Superior temporal gyrus (tissue), 1 donor: ENCODE results near the gene FALEC.

Experiments used
- DNase-seq: peaks from one replicate; pipeline ENCODE4 v3.0.0-alpha.2; 2016; ENCODE audit errors: extremely low spot score

Gene FALEC

GRCh38 chr1:150511985-150512660, 3.4 kb upstream of the FALEC start:
- DNase-seq = no peak

- DNase-seq = no peak
Measured at GRCh38 chr1:150512846-150513245, 2.7 kb upstream of the FALEC start.

DNA sequence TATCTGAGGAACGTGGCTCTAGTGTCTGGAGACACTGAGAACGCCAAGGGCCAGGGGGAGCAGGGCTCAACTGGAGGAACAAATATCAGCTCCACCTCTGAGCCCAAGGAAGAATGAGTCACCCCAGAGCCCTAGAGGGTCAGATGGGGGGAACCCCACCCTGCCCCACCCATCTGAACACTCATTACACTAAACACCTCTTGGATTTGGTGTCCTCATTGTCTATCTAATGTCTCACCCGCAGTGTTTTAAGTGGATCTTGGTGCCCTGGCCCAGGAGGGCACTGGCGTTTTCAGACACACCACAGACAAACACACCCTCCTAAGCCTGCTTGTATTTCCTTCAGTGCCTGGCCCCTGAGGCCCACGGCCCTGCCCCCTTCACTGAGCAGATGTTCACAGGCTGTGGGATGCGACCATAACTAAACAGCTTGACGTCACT, 2.2 kb upstream of the FALEC start:
- DNase-seq = no peak

DNA sequence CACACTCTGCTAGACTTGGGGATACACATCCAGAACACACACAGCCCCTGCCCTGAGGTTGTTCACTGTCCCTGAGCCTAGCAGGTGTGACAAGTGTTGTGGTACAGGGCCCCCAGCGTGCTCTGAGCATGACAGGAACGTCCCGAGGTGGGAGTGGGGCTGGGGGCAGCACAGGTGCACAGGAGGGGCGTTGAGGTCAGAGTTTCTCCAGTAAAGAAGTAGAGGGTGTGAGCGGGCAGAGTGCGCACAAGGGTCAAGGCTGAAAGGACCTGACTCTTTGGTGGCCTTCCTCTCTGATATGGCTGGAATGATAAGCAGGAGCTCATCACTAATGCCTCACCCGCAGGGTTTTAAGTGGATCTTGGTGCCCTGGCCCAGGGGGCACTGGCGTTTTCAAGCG, 1.3 kb upstream of the FALEC start:
- DNase-seq = no peak

DNA sequence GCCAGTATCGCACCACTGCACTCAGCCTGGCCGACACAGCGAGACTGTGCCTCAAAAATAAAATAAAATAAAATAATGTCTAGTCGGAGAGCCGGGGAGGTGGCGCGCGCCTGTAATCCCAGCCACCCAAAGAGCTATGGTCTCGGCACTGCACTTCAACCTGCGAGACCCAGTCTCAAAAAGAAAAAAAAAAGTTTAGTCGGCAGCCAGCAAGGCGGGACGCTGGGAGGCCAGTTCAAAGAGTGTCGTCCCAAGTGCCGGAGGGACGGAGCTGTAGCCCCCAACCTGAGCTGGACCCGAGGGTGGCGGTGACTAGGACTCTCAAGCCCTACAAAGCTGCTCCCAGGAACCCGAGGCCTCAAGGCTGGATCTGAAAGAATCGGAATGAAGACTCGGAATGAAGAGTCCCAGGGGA, 632 bp upstream of the FALEC start:
- no peak for DNase-seq

GRCh38 chr1:150516050-150516591, 569 bp downstream of the FALEC start:
- DNase-seq = peak; percentile 49

DNA sequence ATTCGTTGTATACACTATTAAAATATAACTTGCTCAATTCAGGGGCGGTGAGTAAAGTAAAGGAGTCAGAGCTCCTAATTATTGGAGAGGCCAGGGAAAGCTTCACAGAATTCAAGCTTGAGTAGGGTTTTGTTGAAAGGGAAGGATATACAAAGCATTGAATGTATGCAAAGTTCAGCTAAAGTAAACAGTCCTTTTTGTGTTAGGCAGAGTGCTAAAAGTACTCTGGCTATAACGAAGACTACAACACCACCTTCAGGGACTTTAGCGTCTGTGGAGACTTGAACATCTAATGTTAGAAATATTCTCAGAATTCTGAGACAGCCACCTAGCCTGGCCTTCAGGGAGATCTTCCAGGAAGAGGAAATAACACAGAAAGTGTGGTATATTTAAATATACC, 1.1 kb downstream of the FALEC start:
- DNase-seq = peak; percentile 33

GRCh38 chr1:150521196-150521968, 5.8 kb downstream of the FALEC start:
- no peak for DNase-seq

- DNase-seq = no peak
Measured at GRCh38 chr1:150525348-150525747, 9.8 kb downstream of the FALEC start.

DNA sequence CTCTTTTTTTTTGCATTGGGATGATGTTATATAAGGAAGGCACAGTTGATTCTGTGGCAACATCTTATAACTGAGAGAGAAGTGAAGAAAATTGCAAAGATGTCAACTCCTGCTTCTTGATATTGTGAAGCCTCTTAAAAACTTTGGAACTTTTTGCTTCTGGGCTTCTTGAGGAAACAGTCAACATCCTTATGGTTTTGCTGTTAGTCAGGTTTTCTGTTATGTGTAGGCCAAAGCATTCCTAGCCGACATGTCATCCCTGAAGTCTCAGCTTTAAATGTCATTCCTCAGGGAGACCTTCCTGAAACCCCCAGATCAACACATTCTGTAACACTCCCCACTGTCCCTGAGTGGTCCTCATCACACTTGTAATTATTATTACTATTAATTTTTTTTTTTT, 12.6 kb downstream of the FALEC start:
- DNase-seq = no peak

DNA sequence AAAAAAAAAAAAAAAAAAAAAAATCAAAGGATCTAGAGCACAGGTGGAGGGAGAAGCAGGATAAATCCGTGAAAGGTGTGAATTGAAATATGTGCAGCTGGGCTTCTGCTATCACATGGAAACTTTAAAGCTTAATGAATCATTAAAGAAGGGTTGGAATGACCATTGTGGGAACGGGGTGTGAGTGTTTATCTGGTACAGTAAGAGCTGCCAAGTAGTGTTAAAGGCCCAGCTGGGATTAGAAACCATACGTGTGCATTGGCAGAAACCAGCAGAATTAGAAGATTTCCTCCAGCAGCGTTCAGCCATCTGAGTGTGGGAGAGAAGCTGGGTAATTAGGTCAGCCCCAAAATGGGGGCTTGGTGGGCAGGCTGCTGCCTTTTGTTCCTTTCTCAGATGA, 13.5 kb downstream of the FALEC start:
- no peak for DNase-seq

GRCh38 chr1:150530491-150531159, 15.1 kb downstream of the FALEC start:
- no peak for DNase-seq

GRCh38 chr1:150532860-150533259, 17.3 kb downstream of the FALEC start:
- no peak for DNase-seq

DNA sequence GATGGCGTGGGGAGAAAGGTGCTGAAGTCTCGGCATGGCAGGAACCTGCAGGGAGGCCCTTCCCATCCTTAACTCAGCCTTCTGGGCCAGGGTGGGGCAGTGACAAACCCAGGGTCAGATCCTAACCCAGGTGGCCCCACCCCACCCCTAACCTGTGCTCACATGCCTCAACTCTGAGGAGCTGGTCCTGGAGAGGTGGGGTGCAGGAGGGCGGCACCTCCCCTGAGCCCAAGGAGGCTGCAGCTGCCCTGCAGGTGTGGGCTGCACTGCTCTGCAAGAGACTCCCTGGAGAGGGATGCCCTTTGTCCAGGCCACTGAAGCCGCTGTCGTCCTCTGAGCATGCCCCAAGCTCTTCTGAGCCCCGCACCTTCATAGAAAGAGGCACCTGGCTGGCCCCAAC, 18.4 kb downstream of the FALEC start:
- DNase-seq = no peak

- DNase-seq = no peak
Measured at GRCh38 chr1:150535511-150536287, 20.1 kb downstream of the FALEC start.

GRCh38 chr1:150536836-150537731, 21.5 kb downstream of the FALEC start:
- no peak for DNase-seq

DNA sequence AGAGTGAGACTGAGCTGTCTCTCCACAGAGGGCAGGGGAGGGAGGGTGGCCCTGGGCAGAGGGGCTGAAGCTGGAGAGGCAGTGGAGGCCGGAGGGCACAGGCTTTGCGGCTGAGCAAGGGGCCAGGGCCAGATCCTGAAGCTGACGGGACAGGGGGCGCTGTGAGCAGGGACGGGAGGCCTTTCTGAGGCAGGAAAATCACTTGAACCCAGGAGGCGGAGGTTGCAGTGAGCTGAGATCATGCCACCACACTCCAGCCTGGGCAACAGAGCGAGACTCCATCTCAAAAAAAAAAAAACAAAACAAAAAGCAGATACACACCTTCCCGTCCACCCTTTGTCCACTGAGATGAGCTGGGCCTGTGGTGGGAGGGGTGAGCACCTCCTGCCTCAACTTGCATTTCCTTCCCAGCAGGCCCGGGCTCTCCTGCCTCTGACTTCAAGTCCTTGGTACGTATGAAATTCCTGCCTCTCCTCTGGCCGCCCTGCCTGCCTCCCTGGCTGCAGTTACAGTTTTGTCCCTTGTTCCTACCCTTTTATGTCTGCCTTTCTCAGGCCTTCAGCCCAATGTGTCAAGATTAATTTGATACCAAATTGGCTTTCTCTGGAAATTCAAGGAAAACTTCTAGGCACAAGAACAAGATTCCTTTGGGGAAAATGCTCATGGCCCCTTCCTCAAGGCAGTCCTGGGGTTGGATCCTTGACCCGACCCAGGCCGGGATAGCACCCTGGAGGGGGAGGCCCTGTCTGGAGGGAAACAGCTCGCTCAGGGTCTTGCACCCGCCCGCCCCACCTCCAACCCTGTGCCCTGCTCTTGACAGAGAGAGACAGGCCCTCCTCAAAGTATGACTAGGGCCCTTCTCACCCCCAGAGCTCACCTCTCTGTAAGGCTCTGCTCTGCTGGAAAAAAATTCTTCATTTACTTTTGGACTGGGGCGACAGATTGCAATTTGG, 22.5 kb downstream of the FALEC start:
- DNase-seq = no peak

DNA sequence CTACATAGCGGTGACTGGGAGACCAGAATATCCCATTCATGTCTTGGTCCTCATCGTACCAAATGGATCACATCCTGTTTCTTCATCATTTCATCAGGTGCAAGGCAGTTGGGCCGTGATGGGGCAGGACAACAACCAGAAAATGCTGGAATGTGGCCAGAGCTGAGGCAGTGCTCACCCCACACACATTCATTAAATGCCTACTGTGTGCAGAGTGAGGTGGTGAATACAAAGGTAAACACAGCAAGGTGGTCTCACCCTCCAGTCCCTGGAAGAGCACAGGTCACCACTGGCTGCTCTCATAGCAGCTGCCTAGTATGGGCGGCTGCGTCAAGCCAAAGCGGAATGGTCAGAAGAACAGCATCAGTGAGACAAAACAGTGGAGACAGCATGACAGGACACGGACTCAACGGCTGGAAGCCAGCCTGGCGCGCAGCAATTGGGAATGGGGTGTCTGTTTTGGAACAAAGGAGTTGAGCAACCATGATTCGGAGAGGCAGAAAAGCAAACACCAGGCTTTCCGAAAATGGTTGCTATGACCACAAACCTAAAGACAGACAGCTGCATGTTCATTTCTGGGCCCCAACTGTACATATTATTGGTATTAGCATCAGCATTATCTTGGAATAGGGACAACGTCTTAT, 28.1 kb downstream of the FALEC start:
- no peak for DNase-seq

GRCh38 chr1:150544204-150544603, 28.7 kb downstream of the FALEC start:
- no peak for DNase-seq
